Breast epithelium (tissue), 3 donors: ENCODE measurements around the gene ESPNL.

Source experiments
- CTCF ChIP-seq, 3 donors: fragments of 450-650 bp; IDR thresholded peaks; one replicate each; pipeline ENCODE4 v1.5.1; 2016 to 2017; ENCODE audit warnings: antibody characterized with exemption in 3 of 3, mild to moderate bottlenecking in 3 of 3, moderate library complexity in 3 of 3
- POLR2AphosphoS5 ChIP-seq, 3 donors: sonication (generic); formaldehyde crosslinking; IDR thresholded peaks; one replicate each; pipeline ENCODE4 v1.6.1; 2017; ENCODE audit warnings: antibody characterized with exemption in 3 of 3

- TF ChIP-seq CTCF (IDR thresholded peaks at IDR 0.05) (no peak), POLR2AphosphoS5 (IDR thresholded peaks at IDR 0.05) (no peak)
These were observed 19.8 kb downstream of the ESPNL start for GRCh38 chr2:238119756-238120462.
